SK-N-SH (cell line): ENCODE results near the gene CCDC71. TPM values are rescaled to one million over a fixed set of nuclear protein-coding genes. Genes with fewer than 3 reads are reported as not detected.

Source experiments
- CTCF ChIA-PET: fragments of 300-600, 350-600 bp; formaldehyde crosslinking; extraction: SDS; loops from one replicate; lab custom pipeline; 2021; lab: Yijun Ruan, JAX
- POLR2A ChIA-PET: fragments of 350-600 bp; sonication (Branson Sonifier 250); formaldehyde crosslinking; extraction: SDS; loops from one replicate; lab custom pipeline; 2020; ENCODE audit warnings: antibody characterized with exemption, inconsistent platforms; lab: Yijun Ruan, JAX
- DNase-seq: peaks from one replicate; pipeline ENCODE4 v3.0.0; 2012
- H2AFZ ChIP-seq: fragments of 200-600 bp; sonication (generic); 2 replicates; pipeline ENCODE4 v1.8.1; 2016; ENCODE audit warnings: antibody characterized with exemption, mild to moderate bottlenecking, low read depth
- H3F3A ChIP-seq: fragments of 200-600 bp; sonication (generic); replicated peaks from 2 replicates; pipeline ENCODE3; 2016; ENCODE audit warnings: antibody characterized with exemption, mild to moderate bottlenecking; ENCODE audit not compliant: insufficient read depth
- H3K27ac ChIP-seq, 2 experiments: fragments of 200-500 bp in 1 of 2; fragments of 200-600 bp in 1 of 2; sonication (Bioruptor generic) in 1 of 2; sonication (generic), shearing (Covaris generic) in 1 of 2; 2 replicates each; pipeline versions ENCODE4 v1.5.1 to v1.6.1; 2014 to 2016; ENCODE audit warnings: low read depth in 2 of 2, inconsistent platforms in 1 of 2, low read length in 1 of 2, mild to moderate bottlenecking in 1 of 2, mixed read lengths in 1 of 2
- H3K27me3 ChIP-seq: fragments of 200-600 bp; sonication (generic), shearing (Covaris generic); 2 replicates; pipeline ENCODE4 v1.6.1; 2016; ENCODE audit warnings: mixed run types; ENCODE audit not compliant: insufficient read depth
- H3K36me3 ChIP-seq, 2 experiments: fragments of 200-500 bp in 1 of 2; fragments of 200-600 bp in 1 of 2; sonication (Bioruptor generic) in 1 of 2; sonication (generic) in 1 of 2; replicated peaks in 1 of 2; 2 replicates each; pipeline versions ENCODE3 to v1.5.1; 2014 to 2016; ENCODE audit warnings: low read length in 1 of 2, mild to moderate bottlenecking in 1 of 2; ENCODE audit not compliant: insufficient read depth in 2 of 2, control insufficient read depth in 1 of 2
- H3K4me1 ChIP-seq, 2 experiments: fragments of 200-500 bp in 1 of 2; fragments of 200-600 bp in 1 of 2; sonication (Bioruptor generic) in 1 of 2; sonication (generic), shearing (Covaris generic) in 1 of 2; 2 replicates each; pipeline versions ENCODE4 v1.5.1 to v1.6.1; 2014 to 2016; ENCODE audit warnings: low read depth in 1 of 2, low read length in 1 of 2, mixed run types in 1 of 2; ENCODE audit not compliant: insufficient read depth in 2 of 2, control insufficient read depth in 1 of 2
- H3K4me2 ChIP-seq: fragments of 200-600 bp; sonication (generic), shearing (Covaris generic); 2 replicates; pipeline ENCODE4 v1.6.1; 2017; ENCODE audit warnings: mixed run types
- H3K4me3 ChIP-seq, 2 experiments: fragments of 200-500 bp in 1 of 2; fragments of 200-600 bp in 1 of 2; sonication (Bioruptor generic) in 1 of 2; sonication (generic), shearing (Covaris generic) in 1 of 2; 2 replicates each; pipeline versions ENCODE4 v1.5.1 to v1.8.1; 2014 to 2016; ENCODE audit warnings: low read depth in 2 of 2, inconsistent platforms in 1 of 2, low read length in 1 of 2, mild to moderate bottlenecking in 1 of 2, mixed read lengths in 1 of 2, moderate library complexity in 1 of 2
- H3K79me2 ChIP-seq: fragments of 200-600 bp; sonication (generic); 2 replicates; pipeline ENCODE4 v1.8.1; 2017; ENCODE audit warnings: mild to moderate bottlenecking; ENCODE audit not compliant: insufficient read depth
- H3K9ac ChIP-seq: fragments of 200-600 bp; sonication (generic); 2 replicates; pipeline ENCODE4 v1.6.1; 2017; ENCODE audit warnings: mixed run types
- H3K9me2 ChIP-seq: fragments of 200-600 bp; sonication (generic); 2 replicates; pipeline ENCODE4 v1.6.1; 2017; ENCODE audit warnings: mixed run types
- H3K9me3 ChIP-seq: fragments of 200-600 bp; sonication (generic); 2 replicates; pipeline ENCODE4 v1.6.1; 2017; ENCODE audit warnings: mixed run types, mild to moderate bottlenecking, moderate library complexity
- H4K20me1 ChIP-seq: fragments of 200-600 bp; sonication (generic); 2 replicates; pipeline ENCODE4 v1.6.1; 2017; ENCODE audit warnings: mild to moderate bottlenecking, mixed run types; ENCODE audit not compliant: insufficient read depth
- CHD2 ChIP-seq: fragments of 150-350 bp; IDR thresholded peaks from 2 replicates; pipeline ENCODE4 v1.6.1; 2018; ENCODE audit warnings: low read length; ENCODE audit not compliant: partially characterized antibody
- ELF1 ChIP-seq: IDR thresholded peaks from 2 replicates; pipeline ENCODE4 v1.4.0; 2012
- EP300 ChIP-seq, 2 experiments: IDR thresholded peaks; 2 replicates each; pipeline versions ENCODE4 v1.4.0 to v1.6.1; 2012; ENCODE audit warnings: borderline replicate concordance in 1 of 2, low read depth in 1 of 2, low read length in 1 of 2
- FOSL2 ChIP-seq: IDR thresholded peaks from 2 replicates; pipeline ENCODE4 v1.4.0; 2012; ENCODE audit warnings: low read depth, mild to moderate bottlenecking, moderate library complexity, borderline replicate concordance
- FOXJ3 ChIP-seq: sonication (generic); formaldehyde crosslinking; IDR thresholded peaks from 2 replicates; pipeline ENCODE4 v1.5.1; 2020; ENCODE audit warnings: mild to moderate bottlenecking, missing genetic modification reagents
- MEF2A ChIP-seq: IDR thresholded peaks from 2 replicates; pipeline ENCODE4 v1.4.0; 2012; ENCODE audit warnings: low read depth, borderline replicate concordance
- MXI1 ChIP-seq: IDR thresholded peaks from 2 replicates; pipeline ENCODE4 v1.6.1; 2012; ENCODE audit warnings: mild to moderate bottlenecking, low read depth, low read length, improper control_type of control experiment
- POLR2AphosphoS5 ChIP-seq: IDR thresholded peaks from 2 replicates; pipeline ENCODE4 v1.6.1; 2012; ENCODE audit warnings: low read depth, low read length
- RAD21 ChIP-seq: IDR thresholded peaks from 2 replicates; pipeline ENCODE4 v1.6.1; 2012; ENCODE audit warnings: mild to moderate bottlenecking, low read length
- RXRA ChIP-seq: IDR thresholded peaks from 2 replicates; pipeline ENCODE4 v1.4.0; 2012; ENCODE audit warnings: low read depth, mild to moderate bottlenecking, borderline replicate concordance
- SIN3A ChIP-seq: IDR thresholded peaks from 2 replicates; pipeline ENCODE4 v1.6.1; 2012; ENCODE audit warnings: low read depth, mild to moderate bottlenecking, low read length, moderate library complexity, borderline replicate concordance
- TAF1 ChIP-seq: IDR thresholded peaks from 2 replicates; pipeline ENCODE4 v1.6.1; 2012; ENCODE audit warnings: low read depth, mild to moderate bottlenecking, low read length, moderate library complexity, borderline replicate concordance
- TEAD4 ChIP-seq: IDR thresholded peaks from 2 replicates; pipeline ENCODE4 v1.4.0; 2012; ENCODE audit warnings: mild to moderate bottlenecking, borderline replicate concordance; ENCODE audit not compliant: insufficient read depth
- WGBS: methylation state at CpG from one replicate; pipeline ENCODE4 v1.1.6; 2017; ENCODE audit warnings: low lambda C conversion rate; 5-methylcytosine and 5-hydroxymethylcytosine counted together
- polyA plus RNA-seq, 3 experiments: library from polyadenylated mRNA; depleted of rRNA; stranded (reverse); fragments of >200 nt; gene quantifications; 2 replicates each; pipeline ENCODE4 v1.2.3, GENCODE V29; 2012
- TF ChIP-seq, protein P1 (sequence below): IDR thresholded peaks from 2 replicates; pipeline ENCODE4 v1.4.0; 2012; ENCODE audit warnings: low read depth, borderline replicate concordance
- TF ChIP-seq, protein P2 (sequence below): IDR thresholded peaks from 2 replicates; pipeline ENCODE4 v1.6.1; 2012; ENCODE audit warnings: mild to moderate bottlenecking, low read depth, low read length, moderate library complexity

CCDC71 gene
- polyA plus RNA-seq, 1 of the 3 experiments (the other 2 are of a cell fraction) = 40.9 TPM

DNA sequence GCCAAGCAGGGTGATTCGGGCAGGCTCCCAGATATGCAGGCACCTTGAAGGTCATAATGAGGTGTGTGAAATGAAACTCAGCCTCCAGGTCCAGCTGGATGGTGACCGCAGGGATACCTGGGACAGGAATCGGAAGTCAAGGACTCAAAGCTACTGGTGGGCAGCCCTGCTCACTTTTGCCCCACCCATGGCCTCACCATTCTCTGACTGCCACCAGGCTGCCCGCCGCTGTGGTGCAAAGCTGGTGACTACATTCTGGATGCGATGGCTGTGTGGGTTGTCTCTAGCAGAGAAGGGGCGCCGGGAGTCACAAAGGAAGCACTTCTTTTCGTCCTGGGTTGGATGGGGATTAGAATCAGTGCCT, 34.1 kb downstream of the CCDC71 start:
- H3K9me2 ChIP-seq = no peaks in the 10 kb centered on the region
- H3K27ac ChIP-seq = peak overlapping the region; percentile 83 to 91; a peak in 3 of 4 replicates
- no peaks in the 10 kb centered on the region for H3K27me3 ChIP-seq
- H3K79me2 ChIP-seq = peaks cover 37% of the 10 kb centered on the region
- H3K9ac ChIP-seq = peak overlapping the region; percentile 75
- peak overlapping the region; percentile 100 for H3K4me2 ChIP-seq
- H3K9me3 ChIP-seq = no peaks in the 10 kb centered on the region
- peaks cover 8 to 22% of the 10 kb centered on the region in 2 experiments for H3K36me3 ChIP-seq
- WGBS = 66% methylated on average over 4 of the region's 9 CpGs
- POLR2A ChIA-PET = interaction anchor here (2.3 to 2.7 kb wide), 2 partner anchors 12 to 38 kb away, joined by 16 to 22 read pairs; partner anchors contain the start of genes QRICH1 and USP19
- CTCF ChIA-PET = interaction anchor here (0.7 to 5.4 kb wide), 11 partner anchors 12 to 447 kb away, joined by 3 to 26 read pairs (median 4); partner anchors contain the start of genes CCDC71, KLHDC8B, NDUFAF3 and USP19
- H2AFZ ChIP-seq = no peak overlapping the region
- no peak for TF ChIP-seq MEF2A
- TF ChIP-seq RXRA = no peak
- TF ChIP-seq MXI1 = no peak
- TF ChIP-seq, protein P1, sequence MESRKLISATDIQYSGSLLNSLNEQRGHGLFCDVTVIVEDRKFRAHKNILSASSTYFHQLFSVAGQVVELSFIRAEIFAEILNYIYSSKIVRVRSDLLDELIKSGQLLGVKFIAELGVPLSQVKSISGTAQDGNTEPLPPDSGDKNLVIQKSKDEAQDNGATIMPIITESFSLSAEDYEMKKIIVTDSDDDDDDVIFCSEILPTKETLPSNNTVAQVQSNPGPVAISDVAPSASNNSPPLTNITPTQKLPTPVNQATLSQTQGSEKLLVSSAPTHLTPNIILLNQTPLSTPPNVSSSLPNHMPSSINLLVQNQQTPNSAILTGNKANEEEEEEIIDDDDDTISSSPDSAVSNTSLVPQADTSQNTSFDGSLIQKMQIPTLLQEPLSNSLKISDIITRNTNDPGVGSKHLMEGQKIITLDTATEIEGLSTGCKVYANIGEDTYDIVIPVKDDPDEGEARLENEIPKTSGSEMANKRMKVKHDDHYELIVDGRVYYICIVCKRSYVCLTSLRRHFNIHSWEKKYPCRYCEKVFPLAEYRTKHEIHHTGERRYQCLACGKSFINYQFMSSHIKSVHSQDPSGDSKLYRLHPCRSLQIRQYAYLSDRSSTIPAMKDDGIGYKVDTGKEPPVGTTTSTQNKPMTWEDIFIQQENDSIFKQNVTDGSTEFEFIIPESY = no peak
- TF ChIP-seq FOSL2 = no peak
- no peak for TF ChIP-seq ELF1
- TF ChIP-seq, protein P2, sequence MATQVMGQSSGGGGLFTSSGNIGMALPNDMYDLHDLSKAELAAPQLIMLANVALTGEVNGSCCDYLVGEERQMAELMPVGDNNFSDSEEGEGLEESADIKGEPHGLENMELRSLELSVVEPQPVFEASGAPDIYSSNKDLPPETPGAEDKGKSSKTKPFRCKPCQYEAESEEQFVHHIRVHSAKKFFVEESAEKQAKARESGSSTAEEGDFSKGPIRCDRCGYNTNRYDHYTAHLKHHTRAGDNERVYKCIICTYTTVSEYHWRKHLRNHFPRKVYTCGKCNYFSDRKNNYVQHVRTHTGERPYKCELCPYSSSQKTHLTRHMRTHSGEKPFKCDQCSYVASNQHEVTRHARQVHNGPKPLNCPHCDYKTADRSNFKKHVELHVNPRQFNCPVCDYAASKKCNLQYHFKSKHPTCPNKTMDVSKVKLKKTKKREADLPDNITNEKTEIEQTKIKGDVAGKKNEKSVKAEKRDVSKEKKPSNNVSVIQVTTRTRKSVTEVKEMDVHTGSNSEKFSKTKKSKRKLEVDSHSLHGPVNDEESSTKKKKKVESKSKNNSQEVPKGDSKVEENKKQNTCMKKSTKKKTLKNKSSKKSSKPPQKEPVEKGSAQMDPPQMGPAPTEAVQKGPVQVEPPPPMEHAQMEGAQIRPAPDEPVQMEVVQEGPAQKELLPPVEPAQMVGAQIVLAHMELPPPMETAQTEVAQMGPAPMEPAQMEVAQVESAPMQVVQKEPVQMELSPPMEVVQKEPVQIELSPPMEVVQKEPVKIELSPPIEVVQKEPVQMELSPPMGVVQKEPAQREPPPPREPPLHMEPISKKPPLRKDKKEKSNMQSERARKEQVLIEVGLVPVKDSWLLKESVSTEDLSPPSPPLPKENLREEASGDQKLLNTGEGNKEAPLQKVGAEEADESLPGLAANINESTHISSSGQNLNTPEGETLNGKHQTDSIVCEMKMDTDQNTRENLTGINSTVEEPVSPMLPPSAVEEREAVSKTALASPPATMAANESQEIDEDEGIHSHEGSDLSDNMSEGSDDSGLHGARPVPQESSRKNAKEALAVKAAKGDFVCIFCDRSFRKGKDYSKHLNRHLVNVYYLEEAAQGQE = no peak
- TF ChIP-seq FOXJ3 (CRISPR knock-in tag) = no peak
- no peak for TF ChIP-seq SIN3A
- no peak for TF ChIP-seq EP300 (IDR thresholded peaks at IDR 0.05; ENCODE audit: borderline replicate concordance in 1 of 2, low read depth in 1 of 2, low read length in 1 of 2)
- no peak for TF ChIP-seq CHD2
- no peak for TF ChIP-seq TAF1
- no peak for TF ChIP-seq RAD21
- TF ChIP-seq POLR2AphosphoS5 = no peak
- TF ChIP-seq TEAD4 = no peak
- peaks cover 0 to 18% of the 10 kb centered on the region in 2 experiments; a peak in 1 of 4 replicates for H3K4me1 ChIP-seq
- no peaks in the 10 kb centered on the region for H4K20me1 ChIP-seq
- no peak for DNase-seq
- H3K4me3 ChIP-seq = peak overlapping the region; percentile 67 to 81
- no peaks in the 10 kb centered on the region for H3F3A ChIP-seq
